SK-N-SH (cell line): ENCODE results near the gene LRRC8D. TPM values are rescaled to one million over a fixed set of nuclear protein-coding genes. Genes with fewer than 3 reads are reported as not detected.

Experiments
- CTCF ChIA-PET: fragments of 300-600, 350-600 bp; formaldehyde crosslinking; extraction: SDS; loops from one replicate; lab custom pipeline; 2021; lab: Yijun Ruan, JAX
- POLR2A ChIA-PET: fragments of 350-600 bp; sonication (Branson Sonifier 250); formaldehyde crosslinking; extraction: SDS; loops from one replicate; lab custom pipeline; 2020; ENCODE audit warnings: antibody characterized with exemption, inconsistent platforms; lab: Yijun Ruan, JAX
- DNase-seq: peaks from one replicate; pipeline ENCODE4 v3.0.0; 2012
- H2AFZ ChIP-seq: fragments of 200-600 bp; sonication (generic); 2 replicates; pipeline ENCODE4 v1.8.1; 2016; ENCODE audit warnings: antibody characterized with exemption, mild to moderate bottlenecking, low read depth
- H3F3A ChIP-seq: fragments of 200-600 bp; sonication (generic); replicated peaks from 2 replicates; pipeline ENCODE3; 2016; ENCODE audit warnings: antibody characterized with exemption, mild to moderate bottlenecking; ENCODE audit not compliant: insufficient read depth
- H3K27ac ChIP-seq, 2 experiments: fragments of 200-500 bp in 1 of 2; fragments of 200-600 bp in 1 of 2; sonication (Bioruptor generic) in 1 of 2; sonication (generic), shearing (Covaris generic) in 1 of 2; 2 replicates each; pipeline versions ENCODE4 v1.5.1 to v1.6.1; 2014 to 2016; ENCODE audit warnings: low read depth in 2 of 2, inconsistent platforms in 1 of 2, low read length in 1 of 2, mild to moderate bottlenecking in 1 of 2, mixed read lengths in 1 of 2
- H3K27me3 ChIP-seq: fragments of 200-600 bp; sonication (generic), shearing (Covaris generic); 2 replicates; pipeline ENCODE4 v1.6.1; 2016; ENCODE audit warnings: mixed run types; ENCODE audit not compliant: insufficient read depth
- H3K36me3 ChIP-seq, 2 experiments: fragments of 200-500 bp in 1 of 2; fragments of 200-600 bp in 1 of 2; sonication (Bioruptor generic) in 1 of 2; sonication (generic) in 1 of 2; replicated peaks in 1 of 2; 2 replicates each; pipeline versions ENCODE3 to v1.5.1; 2014 to 2016; ENCODE audit warnings: low read length in 1 of 2, mild to moderate bottlenecking in 1 of 2; ENCODE audit not compliant: insufficient read depth in 2 of 2, control insufficient read depth in 1 of 2
- H3K4me1 ChIP-seq, 2 experiments: fragments of 200-500 bp in 1 of 2; fragments of 200-600 bp in 1 of 2; sonication (Bioruptor generic) in 1 of 2; sonication (generic), shearing (Covaris generic) in 1 of 2; 2 replicates each; pipeline versions ENCODE4 v1.5.1 to v1.6.1; 2014 to 2016; ENCODE audit warnings: low read depth in 1 of 2, low read length in 1 of 2, mixed run types in 1 of 2; ENCODE audit not compliant: insufficient read depth in 2 of 2, control insufficient read depth in 1 of 2
- H3K4me2 ChIP-seq: fragments of 200-600 bp; sonication (generic), shearing (Covaris generic); 2 replicates; pipeline ENCODE4 v1.6.1; 2017; ENCODE audit warnings: mixed run types
- H3K4me3 ChIP-seq, 2 experiments: fragments of 200-500 bp in 1 of 2; fragments of 200-600 bp in 1 of 2; sonication (Bioruptor generic) in 1 of 2; sonication (generic), shearing (Covaris generic) in 1 of 2; 2 replicates each; pipeline versions ENCODE4 v1.5.1 to v1.8.1; 2014 to 2016; ENCODE audit warnings: low read depth in 2 of 2, inconsistent platforms in 1 of 2, low read length in 1 of 2, mild to moderate bottlenecking in 1 of 2, mixed read lengths in 1 of 2, moderate library complexity in 1 of 2
- H3K79me2 ChIP-seq: fragments of 200-600 bp; sonication (generic); 2 replicates; pipeline ENCODE4 v1.8.1; 2017; ENCODE audit warnings: mild to moderate bottlenecking; ENCODE audit not compliant: insufficient read depth
- H3K9ac ChIP-seq: fragments of 200-600 bp; sonication (generic); 2 replicates; pipeline ENCODE4 v1.6.1; 2017; ENCODE audit warnings: mixed run types
- H3K9me2 ChIP-seq: fragments of 200-600 bp; sonication (generic); 2 replicates; pipeline ENCODE4 v1.6.1; 2017; ENCODE audit warnings: mixed run types
- H3K9me3 ChIP-seq: fragments of 200-600 bp; sonication (generic); 2 replicates; pipeline ENCODE4 v1.6.1; 2017; ENCODE audit warnings: mixed run types, mild to moderate bottlenecking, moderate library complexity
- H4K20me1 ChIP-seq: fragments of 200-600 bp; sonication (generic); 2 replicates; pipeline ENCODE4 v1.6.1; 2017; ENCODE audit warnings: mild to moderate bottlenecking, mixed run types; ENCODE audit not compliant: insufficient read depth
- CTCF ChIP-seq: fragments of 200-600 bp; sonication (generic); IDR thresholded peaks from 2 replicates; pipeline ENCODE4 v1.6.1; 2017; ENCODE audit warnings: antibody characterized with exemption, mild to moderate bottlenecking, moderate library complexity
- FOSL2 ChIP-seq: IDR thresholded peaks from 2 replicates; pipeline ENCODE4 v1.4.0; 2012; ENCODE audit warnings: low read depth, mild to moderate bottlenecking, moderate library complexity, borderline replicate concordance
- FOXJ3 ChIP-seq: sonication (generic); formaldehyde crosslinking; IDR thresholded peaks from 2 replicates; pipeline ENCODE4 v1.5.1; 2020; ENCODE audit warnings: mild to moderate bottlenecking, missing genetic modification reagents
- FOXM1 ChIP-seq: IDR thresholded peaks from 2 replicates; pipeline ENCODE4 v1.4.0; 2012; ENCODE audit warnings: low read depth, mild to moderate bottlenecking
- JUND ChIP-seq: IDR thresholded peaks from 2 replicates; pipeline ENCODE4 v1.4.0; 2012
- MAX ChIP-seq: IDR thresholded peaks from 2 replicates; pipeline ENCODE4 v1.4.0; 2012; ENCODE audit warnings: low read depth
- NFIC ChIP-seq: IDR thresholded peaks from 2 replicates; pipeline ENCODE4 v1.4.0; 2012; ENCODE audit warnings: borderline replicate concordance
- RAD21 ChIP-seq: IDR thresholded peaks from 2 replicates; pipeline ENCODE4 v1.6.1; 2012; ENCODE audit warnings: mild to moderate bottlenecking, low read length
- TAF1 ChIP-seq: IDR thresholded peaks from 2 replicates; pipeline ENCODE4 v1.6.1; 2012; ENCODE audit warnings: low read depth, mild to moderate bottlenecking, low read length, moderate library complexity, borderline replicate concordance
- TCF12 ChIP-seq: IDR thresholded peaks from 2 replicates; pipeline ENCODE4 v1.4.0; 2012
- TEAD4 ChIP-seq: IDR thresholded peaks from 2 replicates; pipeline ENCODE4 v1.4.0; 2012; ENCODE audit warnings: mild to moderate bottlenecking, borderline replicate concordance; ENCODE audit not compliant: insufficient read depth
- USF2 ChIP-seq: fragments of 150-350 bp; IDR thresholded peaks from 2 replicates; pipeline ENCODE4 v1.6.1; 2017; ENCODE audit warnings: antibody characterized with exemption, low read length, low read depth, borderline replicate concordance
- YY1 ChIP-seq: IDR thresholded peaks from 2 replicates; pipeline ENCODE4 v1.4.0; 2012; ENCODE audit warnings: low read depth, mild to moderate bottlenecking
- ZBTB33 ChIP-seq: IDR thresholded peaks from 2 replicates; pipeline ENCODE4 v1.4.0; 2012; ENCODE audit warnings: low read depth, borderline replicate concordance
- WGBS: methylation state at CpG from one replicate; pipeline ENCODE4 v1.1.6; 2017; ENCODE audit warnings: low lambda C conversion rate; 5-methylcytosine and 5-hydroxymethylcytosine counted together
- polyA plus RNA-seq, 3 experiments: library from polyadenylated mRNA; depleted of rRNA; stranded (reverse); fragments of >200 nt; gene quantifications; 2 replicates each; pipeline ENCODE4 v1.2.3, GENCODE V29; 2012

LRRC8D gene
- polyA plus RNA-seq, 1 of the 3 experiments (the other 2 are of a cell fraction): 15.0 TPM

GRCh38 chr1:89928506-89928905, 107.7 kb downstream of the LRRC8D start:
- Histone ChIP-seq H2AFZ (no peak overlapping the region), H3K4me2 (no peak overlapping the region), H3K36me3 (peaks cover 7% of the 10 kb centered on the region in 2 experiments), H4K20me1 (no peaks in the 10 kb centered on the region), H3K9me3 (0 out of 2 replicates have a peak, but pooled peaks cover 3% of the 10 kb centered on the region)
- ChIA-PET CTCF (interaction anchor here (0.6 kb wide), 1 partner anchor 445 kb away, joined by 3 read pairs; no protein-coding TSS in a partner anchor), POLR2A (no interaction called here)
- TF ChIP-seq TEAD4 (no peak), TAF1 (no peak), MAX (no peak), YY1 (no peak), ZBTB33 (no peak), NFIC (no peak), CTCF (no peak), TCF12 (no peak), RAD21 (no peak), USF2 (no peak), JUND (no peak), FOXM1 (no peak), FOSL2 (no peak), FOXJ3 (CRISPR knock-in tag) (no peak)
- TF ChIP-seq, all 33 proteins: peak for 0
- Histone ChIP-seq H3K9me2 (no peaks in the 10 kb centered on the region), H3K27me3 (no peaks in the 10 kb centered on the region), H3F3A (no peaks in the 10 kb centered on the region), H3K4me1 (peaks cover 0 to 3% of the 10 kb centered on the region in 2 experiments; a peak in 1 of 4 replicates), H3K4me3 (no peak overlapping the region), H3K27ac (no peak overlapping the region), H3K79me2 (no peaks in the 10 kb centered on the region), H3K9ac (no peak overlapping the region)
- no peak for DNase-seq
- 100% methylated on average over 2 of the region's 2 CpGs for WGBS
